Liver (tissue), 9 donors: ENCODE data around the gene FMR1NB. TPM values are rescaled to one million over a fixed set of nuclear protein-coding genes. Genes with fewer than 3 reads are reported as not detected.

ENCODE experiments used
- DNase-seq: peaks from one replicate; pipeline ENCODE4 v3.0.0-alpha.2; 2017; ENCODE audit warnings: low spot score
- H3K27ac ChIP-seq, 2 donors: one replicate each; pipeline ENCODE4 v1.7.0; 2013; ENCODE audit warnings: inconsistent platforms in 2 of 2, low read length in 2 of 2, control low read depth in 1 of 2, low read depth in 1 of 2, mild to moderate bottlenecking in 1 of 2
- H3K27me3 ChIP-seq, 4 donors: one replicate each; pipeline versions ENCODE4 v1.6.1 to v1.7.0; 2013; ENCODE audit warnings: low read length in 3 of 4, inconsistent platforms in 1 of 4, mild to moderate bottlenecking in 1 of 4, moderate library complexity in 1 of 4; ENCODE audit not compliant: control insufficient read depth in 4 of 4, insufficient read depth in 4 of 4
- H3K36me3 ChIP-seq, 4 donors: one replicate each; pipeline versions ENCODE4 v1.6.1 to v1.7.0; 2013; ENCODE audit warnings: low read length in 3 of 4, mild to moderate bottlenecking in 3 of 4, low read depth in 1 of 4, moderate library complexity in 1 of 4; ENCODE audit not compliant: control insufficient read depth in 4 of 4, insufficient read depth in 3 of 4
- H3K4me1 ChIP-seq, 4 donors: one replicate each; pipeline versions ENCODE4 v1.6.1 to v1.7.0; 2013; ENCODE audit warnings: low read length in 3 of 4, mild to moderate bottlenecking in 3 of 4, moderate library complexity in 1 of 4; ENCODE audit not compliant: control insufficient read depth in 4 of 4, insufficient read depth in 4 of 4
- H3K4me3 ChIP-seq, 3 donors: one replicate each; pipeline versions ENCODE4 v1.6.1 to v1.7.0; 2013; ENCODE audit warnings: low read length in 3 of 3, control low read depth in 1 of 3, low read depth in 1 of 3, mild to moderate bottlenecking in 1 of 3
- H3K9ac ChIP-seq, 2 donors: one replicate each; pipeline ENCODE4 v1.7.0; 2013; ENCODE audit warnings: low read length in 2 of 2, mild to moderate bottlenecking in 2 of 2, moderate library complexity in 2 of 2, control low read depth in 1 of 2, low read depth in 1 of 2
- H3K9me3 ChIP-seq, 4 donors: one replicate each; pipeline versions ENCODE4 v1.6.1 to v1.7.0; 2013; ENCODE audit warnings: low read length in 3 of 4; ENCODE audit not compliant: control insufficient read depth in 4 of 4
- ATF3 ChIP-seq: IDR thresholded peaks from 2 replicates; pipeline ENCODE4 v1.6.1; 2016; ENCODE audit warnings: antibody characterized with exemption
- EGR1 ChIP-seq, 2 donors: IDR thresholded peaks; 2 replicates each; pipeline ENCODE4 v1.6.1; 2016 to 2018; ENCODE audit warnings: antibody characterized with exemption in 2 of 2, low read depth in 2 of 2
- FOXA1 ChIP-seq: IDR thresholded peaks from 2 replicates; pipeline ENCODE4 v1.6.1; 2016; ENCODE audit warnings: antibody characterized with exemption
- FOXA2 ChIP-seq: IDR thresholded peaks from 2 replicates; pipeline ENCODE4 v1.6.1; 2016; ENCODE audit warnings: antibody characterized with exemption
- GABPA ChIP-seq, 2 donors: IDR thresholded peaks in 1 of 2; conservative IDR thresholded peaks in 1 of 2; 2 replicates each; pipeline ENCODE4 v1.6.1; 2016; ENCODE audit warnings: antibody characterized with exemption in 2 of 2, mild to moderate bottlenecking in 1 of 2, moderate library complexity in 1 of 2
- HNF4A ChIP-seq, 2 donors: conservative IDR thresholded peaks; 2 replicates each; pipeline ENCODE4 v1.6.1; 2016; ENCODE audit warnings: antibody characterized with exemption in 2 of 2, mild to moderate bottlenecking in 2 of 2
- JUND ChIP-seq, 2 donors: IDR thresholded peaks; 2 replicates each; pipeline ENCODE4 v1.6.1; 2016; ENCODE audit warnings: antibody characterized with exemption in 2 of 2
- MAX ChIP-seq: IDR thresholded peaks from 2 replicates; pipeline ENCODE4 v1.6.1; 2016; ENCODE audit warnings: antibody characterized with exemption
- NR2F2 ChIP-seq: IDR thresholded peaks from 2 replicates; pipeline ENCODE4 v1.6.1; 2016; ENCODE audit warnings: antibody characterized with exemption
- RAD21 ChIP-seq, 2 donors: IDR thresholded peaks; 2 replicates each; pipeline ENCODE4 v1.6.1; 2016; ENCODE audit warnings: antibody characterized with exemption in 2 of 2, mild to moderate bottlenecking in 2 of 2
- RXRA ChIP-seq, 2 donors: IDR thresholded peaks; 2 replicates each; pipeline ENCODE4 v1.6.1; 2017 to 2018; ENCODE audit warnings: antibody characterized with exemption in 2 of 2, mild to moderate bottlenecking in 1 of 2
- SP1 ChIP-seq: IDR thresholded peaks from 2 replicates; pipeline ENCODE4 v1.6.1; 2018; ENCODE audit warnings: antibody characterized with exemption, mild to moderate bottlenecking
- TAF1 ChIP-seq: conservative IDR thresholded peaks from 2 replicates; pipeline ENCODE4 v1.6.1; 2016; ENCODE audit warnings: antibody characterized with exemption, mild to moderate bottlenecking
- YY1 ChIP-seq: IDR thresholded peaks from 2 replicates; pipeline ENCODE4 v1.6.1; 2016; ENCODE audit warnings: antibody characterized with exemption, mild to moderate bottlenecking
- WGBS: extraction: QIAGEN DNeasy Blood & Tissue Kit; methylation state at CpG from one replicate; pipeline ENCODE4 v1.1.7; 2013; 5-methylcytosine and 5-hydroxymethylcytosine counted together
- polyA plus RNA-seq, 2 donors: library from polyadenylated mRNA; stranded (reverse) in 1 of 2; unstranded in 1 of 2; fragments of 200-250 nt in 1 of 2; fragments of >200 nt in 1 of 2; fragmentation: Nextera tagmentation in 1 of 2; extraction: Ambion mirVana in 1 of 2; gene quantifications; one replicate each; pipeline versions ENCODE4 v1.2.1 to v1.2.3, GENCODE V29; 2013 to 2015
- total RNA-seq, 2 donors: library from RNA; depleted of rRNA; stranded (reverse); fragments of >200 nt; gene quantifications; one replicate each; pipeline ENCODE4 v1.2.3, GENCODE V29; 2014
- TF ChIP-seq, protein P1 (sequence below): IDR thresholded peaks from 2 replicates; pipeline ENCODE4 v1.6.1; 2016; ENCODE audit warnings: antibody characterized with exemption, mild to moderate bottlenecking
- TF ChIP-seq, protein P2 (sequence below): IDR thresholded peaks from 2 replicates; pipeline ENCODE4 v1.6.1; 2016; ENCODE audit warnings: antibody characterized with exemption
- donor health status: healthy.
- donor health status: healthy.
- donor health status: healthy.
- donor health status: healthy.
- donor health status: healthy.

FMR1NB gene
- total and polyA plus RNA-seq, 4 donors = not detected

DNA sequence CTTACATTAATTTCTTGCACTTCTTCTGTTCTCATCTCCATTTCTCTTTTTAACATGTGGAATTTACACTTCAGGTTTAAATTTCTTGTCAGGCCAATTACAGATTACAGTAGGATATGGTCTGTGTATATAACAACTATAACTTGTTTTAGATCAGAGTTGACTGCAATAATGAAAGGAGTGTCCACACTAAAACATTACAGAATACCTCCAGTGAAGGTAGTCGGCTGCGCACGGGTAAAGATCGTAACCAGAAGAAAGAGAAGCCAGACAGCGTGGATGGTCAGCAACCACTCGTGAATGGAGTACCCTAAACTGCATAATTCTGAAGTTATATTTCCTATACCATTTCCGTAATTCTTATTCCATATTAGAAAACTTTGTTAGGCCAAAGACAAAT, 32.6 kb upstream of the FMR1NB start:
- H3K36me3 ChIP-seq = peaks cover 2 to 10% (median 3%) of the 10 kb centered on the region in 4 donors

GRCh38 chrX:147950352-147950751, 30.8 kb upstream of the FMR1NB start:
- H3K36me3 ChIP-seq = peaks cover 0 to 4% (median 1%) of the 10 kb centered on the region in 4 donors
- H3K4me1 ChIP-seq = peaks cover 0 to 5% (median 2%) of the 10 kb centered on the region in 4 donors
- no peaks in the 10 kb centered on the region for H3K9me3 ChIP-seq
- TF ChIP-seq, protein P1, sequence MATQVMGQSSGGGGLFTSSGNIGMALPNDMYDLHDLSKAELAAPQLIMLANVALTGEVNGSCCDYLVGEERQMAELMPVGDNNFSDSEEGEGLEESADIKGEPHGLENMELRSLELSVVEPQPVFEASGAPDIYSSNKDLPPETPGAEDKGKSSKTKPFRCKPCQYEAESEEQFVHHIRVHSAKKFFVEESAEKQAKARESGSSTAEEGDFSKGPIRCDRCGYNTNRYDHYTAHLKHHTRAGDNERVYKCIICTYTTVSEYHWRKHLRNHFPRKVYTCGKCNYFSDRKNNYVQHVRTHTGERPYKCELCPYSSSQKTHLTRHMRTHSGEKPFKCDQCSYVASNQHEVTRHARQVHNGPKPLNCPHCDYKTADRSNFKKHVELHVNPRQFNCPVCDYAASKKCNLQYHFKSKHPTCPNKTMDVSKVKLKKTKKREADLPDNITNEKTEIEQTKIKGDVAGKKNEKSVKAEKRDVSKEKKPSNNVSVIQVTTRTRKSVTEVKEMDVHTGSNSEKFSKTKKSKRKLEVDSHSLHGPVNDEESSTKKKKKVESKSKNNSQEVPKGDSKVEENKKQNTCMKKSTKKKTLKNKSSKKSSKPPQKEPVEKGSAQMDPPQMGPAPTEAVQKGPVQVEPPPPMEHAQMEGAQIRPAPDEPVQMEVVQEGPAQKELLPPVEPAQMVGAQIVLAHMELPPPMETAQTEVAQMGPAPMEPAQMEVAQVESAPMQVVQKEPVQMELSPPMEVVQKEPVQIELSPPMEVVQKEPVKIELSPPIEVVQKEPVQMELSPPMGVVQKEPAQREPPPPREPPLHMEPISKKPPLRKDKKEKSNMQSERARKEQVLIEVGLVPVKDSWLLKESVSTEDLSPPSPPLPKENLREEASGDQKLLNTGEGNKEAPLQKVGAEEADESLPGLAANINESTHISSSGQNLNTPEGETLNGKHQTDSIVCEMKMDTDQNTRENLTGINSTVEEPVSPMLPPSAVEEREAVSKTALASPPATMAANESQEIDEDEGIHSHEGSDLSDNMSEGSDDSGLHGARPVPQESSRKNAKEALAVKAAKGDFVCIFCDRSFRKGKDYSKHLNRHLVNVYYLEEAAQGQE = no peak
- TF ChIP-seq, protein P2, sequence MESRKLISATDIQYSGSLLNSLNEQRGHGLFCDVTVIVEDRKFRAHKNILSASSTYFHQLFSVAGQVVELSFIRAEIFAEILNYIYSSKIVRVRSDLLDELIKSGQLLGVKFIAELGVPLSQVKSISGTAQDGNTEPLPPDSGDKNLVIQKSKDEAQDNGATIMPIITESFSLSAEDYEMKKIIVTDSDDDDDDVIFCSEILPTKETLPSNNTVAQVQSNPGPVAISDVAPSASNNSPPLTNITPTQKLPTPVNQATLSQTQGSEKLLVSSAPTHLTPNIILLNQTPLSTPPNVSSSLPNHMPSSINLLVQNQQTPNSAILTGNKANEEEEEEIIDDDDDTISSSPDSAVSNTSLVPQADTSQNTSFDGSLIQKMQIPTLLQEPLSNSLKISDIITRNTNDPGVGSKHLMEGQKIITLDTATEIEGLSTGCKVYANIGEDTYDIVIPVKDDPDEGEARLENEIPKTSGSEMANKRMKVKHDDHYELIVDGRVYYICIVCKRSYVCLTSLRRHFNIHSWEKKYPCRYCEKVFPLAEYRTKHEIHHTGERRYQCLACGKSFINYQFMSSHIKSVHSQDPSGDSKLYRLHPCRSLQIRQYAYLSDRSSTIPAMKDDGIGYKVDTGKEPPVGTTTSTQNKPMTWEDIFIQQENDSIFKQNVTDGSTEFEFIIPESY = peak; percentile 45
- TF ChIP-seq JUND (IDR thresholded peaks at IDR 0.05) = peak; percentile 33 to 49
- peak; percentile 16 for TF ChIP-seq YY1
- no peak for TF ChIP-seq EGR1 (IDR thresholded peaks at IDR 0.05; ENCODE audit: low read depth in 2 of 2)
- peak; percentile 56 to 59 for TF ChIP-seq RXRA (IDR thresholded peaks at IDR 0.05)
- no peak for TF ChIP-seq FOXA1
- peak; percentile 53 to 56 for TF ChIP-seq HNF4A (conservative IDR thresholded peaks at IDR 0.05)
- peak; percentile 81 for TF ChIP-seq ATF3
- TF ChIP-seq MAX = no peak
- peak; percentile 34 for TF ChIP-seq SP1
- TF ChIP-seq GABPA (IDR thresholded peaks at IDR 0.05 in 1 of 2, conservative IDR thresholded peaks at IDR 0.05 in 1 of 2) = no peak
- no peak overlapping the region for H3K27ac ChIP-seq
- H3K9ac ChIP-seq = no peak overlapping the region
- no peaks in the 10 kb centered on the region for H3K27me3 ChIP-seq
- DNase-seq = no peak
- 23% methylated on average over 1 of the region's 1 CpG for WGBS
- H3K4me3 ChIP-seq = no peak overlapping the region

More for the DNA sequence above, 32.6 kb upstream of the FMR1NB start:
- no peak for DNase-seq
- no peaks in the 10 kb centered on the region for H3K9me3 ChIP-seq
- H3K4me3 ChIP-seq = no peak overlapping the region
- peak overlapping the region in 1 of 2 donors; percentile 13 for H3K9ac ChIP-seq
- no peaks in the 10 kb centered on the region for H3K27me3 ChIP-seq
- no peak overlapping the region for H3K27ac ChIP-seq
- H3K4me1 ChIP-seq = peaks cover 0 to 5% (median 2%) of the 10 kb centered on the region in 4 donors
- TF ChIP-seq SP1 = no peak
- no peak for TF ChIP-seq YY1
- no peak for TF ChIP-seq HNF4A (conservative IDR thresholded peaks at IDR 0.05)
- TF ChIP-seq NR2F2 = no peak
- TF ChIP-seq FOXA1 = no peak
- no peak for TF ChIP-seq FOXA2
- TF ChIP-seq GABPA (IDR thresholded peaks at IDR 0.05 in 1 of 2, conservative IDR thresholded peaks at IDR 0.05 in 1 of 2) = no peak
- TF ChIP-seq JUND (IDR thresholded peaks at IDR 0.05) = no peak
- TF ChIP-seq TAF1 = no peak
- no peak for TF ChIP-seq RAD21 (IDR thresholded peaks at IDR 0.05)
- no peak for TF ChIP-seq EGR1 (IDR thresholded peaks at IDR 0.05; ENCODE audit: low read depth in 2 of 2)
- WGBS = 94% methylated on average over 7 of the region's 7 CpGs
